ENCODE results near the gene KLHL29. TPM values are rescaled to one million over a fixed set of nuclear protein-coding genes. Genes with fewer than 3 reads are reported as not detected.

Gene KLHL29
- total RNA-seq, 1 experiment from 2014 or later: 1.9 TPM

DNA sequence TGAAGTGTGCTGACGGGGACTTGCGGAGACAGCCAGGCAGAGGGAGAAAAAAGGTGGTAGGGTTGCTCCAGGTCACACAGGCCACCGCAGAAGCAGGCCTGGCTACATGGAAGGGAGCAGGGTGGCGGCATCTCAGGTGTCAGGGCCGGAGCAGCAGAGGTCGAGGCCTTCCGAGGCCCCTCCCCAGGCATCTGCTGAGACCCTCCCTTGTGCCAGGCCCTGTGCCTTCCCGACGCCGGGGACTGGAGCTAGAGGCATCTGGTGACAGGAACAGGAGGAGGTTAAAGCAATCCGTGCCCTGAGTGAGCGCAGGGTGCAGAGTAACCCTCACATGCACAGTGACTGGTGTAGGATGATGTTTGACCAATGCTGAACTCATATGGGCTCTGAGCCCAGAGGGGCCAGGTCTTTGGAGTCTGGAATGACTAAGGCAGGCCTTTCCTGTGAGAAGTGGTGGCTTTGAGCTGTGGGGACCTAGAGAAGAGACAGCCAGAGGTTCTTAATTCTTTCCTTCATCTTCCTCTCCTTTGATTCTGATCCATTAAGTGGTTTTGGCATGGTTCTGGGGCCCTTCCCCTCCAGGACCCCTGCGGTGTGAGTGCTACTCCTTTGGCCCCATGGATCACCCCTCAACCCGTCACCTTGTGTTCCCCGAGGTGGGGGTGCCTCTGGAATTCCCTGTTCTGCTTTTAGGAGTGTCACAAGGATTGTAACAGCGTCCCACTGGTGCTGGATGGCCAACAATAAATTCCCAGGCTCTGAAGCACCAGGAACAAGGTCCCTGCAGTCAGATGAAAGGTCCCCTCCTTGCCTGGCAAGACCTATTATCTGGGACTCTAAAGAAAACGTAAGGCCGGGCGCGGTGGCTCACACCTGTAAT is 72.1 kb downstream of the KLHL29 start:
- Histone ChIP-seq H3K4me3 (no peak overlapping the region), H3K9me3 (replicated peaks) (no peaks in the 10 kb centered on the region), H3K27ac (no peak overlapping the region), H3K27me3 (replicated peaks) (no peaks in the 10 kb centered on the region), H3K4me1 (replicated peaks) (peaks cover 10% of the 10 kb centered on the region), H3K36me3 (no peaks in the 10 kb centered on the region)
- DNase-seq (ENCODE audit: low read depth in 1 of 2, low spot score in 2 of 2): peak in 1 of 2 experiments; percentile 31

- no peaks in the 10 kb centered on the region for H3K36me3 ChIP-seq
- H3K4me3 ChIP-seq: no peak overlapping the region
- H3K27me3 ChIP-seq (replicated peaks): no peaks in the 10 kb centered on the region
- no peak for DNase-seq (ENCODE audit: low read depth in 1 of 2, low spot score in 2 of 2)
- H3K27ac ChIP-seq: no peak overlapping the region
- H3K4me1 ChIP-seq (replicated peaks): peaks cover 4% of the 10 kb centered on the region
- no peaks in the 10 kb centered on the region for H3K9me3 ChIP-seq (replicated peaks)
These were observed 73.2 kb downstream of the KLHL29 start for GRCh38 chr2:23457990-23458682.

DNA sequence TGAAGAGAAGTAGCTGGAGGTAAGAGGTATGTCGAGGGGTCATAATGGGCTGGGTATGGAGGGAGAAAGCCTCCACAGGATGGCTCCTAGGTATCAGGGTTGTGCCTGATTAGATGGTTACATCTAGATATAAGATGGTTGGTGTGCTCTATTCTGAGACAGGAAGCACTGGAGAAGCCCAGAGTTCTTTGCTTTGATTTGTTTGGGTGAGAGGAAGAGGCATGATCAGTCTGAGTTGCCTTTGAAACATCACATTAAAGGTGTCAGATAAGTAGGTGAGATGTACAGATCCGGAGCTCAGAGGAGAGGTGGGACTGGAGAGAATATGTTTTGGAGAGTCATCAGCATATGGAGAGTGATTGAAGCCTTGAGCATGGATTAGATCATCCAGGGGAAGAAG is 74.1 kb downstream of the KLHL29 start:
- no peak overlapping the region for H3K27ac ChIP-seq

GRCh38 chr2:23460228-23460627 is 75.2 kb downstream of the KLHL29 start:
- Histone ChIP-seq H3K9me3 (replicated peaks) (no peaks in the 10 kb centered on the region), H3K36me3 (no peaks in the 10 kb centered on the region), H3K27me3 (replicated peaks) (no peaks in the 10 kb centered on the region), H3K27ac (no peak overlapping the region), H3K4me1 (replicated peaks) (no peaks in the 10 kb centered on the region), H3K4me3 (no peak overlapping the region)
- DNase-seq (ENCODE audit: low read depth in 1 of 2, low spot score in 2 of 2): peak in 1 of 2 experiments; percentile 23

More for the DNA sequence above, 74.1 kb downstream of the KLHL29 start:
- H3K9me3 ChIP-seq (replicated peaks): no peaks in the 10 kb centered on the region
- H3K27me3 ChIP-seq (replicated peaks): no peaks in the 10 kb centered on the region
- H3K36me3 ChIP-seq: no peaks in the 10 kb centered on the region
- no peaks in the 10 kb centered on the region for H3K4me1 ChIP-seq (replicated peaks)
- no peak overlapping the region for H3K4me3 ChIP-seq
- DNase-seq (ENCODE audit: low read depth in 1 of 2, low spot score in 2 of 2): no peak

- no peak overlapping the region for H3K27ac ChIP-seq
- no peaks in the 10 kb centered on the region for H3K4me1 ChIP-seq (replicated peaks)
- no peak for DNase-seq (ENCODE audit: low read depth in 1 of 2, low spot score in 2 of 2)
- H3K9me3 ChIP-seq (replicated peaks): no peaks in the 10 kb centered on the region
- no peak overlapping the region for H3K4me3 ChIP-seq
- no peaks in the 10 kb centered on the region for H3K27me3 ChIP-seq (replicated peaks)
- no peaks in the 10 kb centered on the region for H3K36me3 ChIP-seq
These were observed 76.0 kb downstream of the KLHL29 start for GRCh38 chr2:23460993-23461392.

DNA sequence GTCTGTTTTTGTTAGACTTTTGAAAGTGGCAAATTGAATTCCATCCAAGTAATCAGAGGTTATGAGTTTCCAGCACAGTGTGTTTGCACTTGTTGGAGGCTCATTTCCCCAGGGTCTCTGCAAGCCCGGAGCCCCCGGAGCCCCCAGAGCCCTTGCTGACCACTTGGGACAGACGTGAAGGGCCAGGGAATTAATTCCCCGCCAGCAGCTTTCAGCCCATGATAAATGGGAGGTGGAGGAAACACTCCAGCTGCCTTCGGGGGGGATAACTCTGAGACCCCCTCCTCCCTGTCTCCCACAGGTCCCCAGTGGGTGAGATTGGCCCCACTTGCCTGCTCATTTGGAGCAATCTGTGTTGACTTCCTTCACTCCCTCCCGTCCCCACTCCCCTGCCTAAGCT is 79.2 kb downstream of the KLHL29 start:
- no peak overlapping the region for H3K27ac ChIP-seq
- no peaks in the 10 kb centered on the region for H3K9me3 ChIP-seq (replicated peaks)
- H3K36me3 ChIP-seq: no peaks in the 10 kb centered on the region

DNA sequence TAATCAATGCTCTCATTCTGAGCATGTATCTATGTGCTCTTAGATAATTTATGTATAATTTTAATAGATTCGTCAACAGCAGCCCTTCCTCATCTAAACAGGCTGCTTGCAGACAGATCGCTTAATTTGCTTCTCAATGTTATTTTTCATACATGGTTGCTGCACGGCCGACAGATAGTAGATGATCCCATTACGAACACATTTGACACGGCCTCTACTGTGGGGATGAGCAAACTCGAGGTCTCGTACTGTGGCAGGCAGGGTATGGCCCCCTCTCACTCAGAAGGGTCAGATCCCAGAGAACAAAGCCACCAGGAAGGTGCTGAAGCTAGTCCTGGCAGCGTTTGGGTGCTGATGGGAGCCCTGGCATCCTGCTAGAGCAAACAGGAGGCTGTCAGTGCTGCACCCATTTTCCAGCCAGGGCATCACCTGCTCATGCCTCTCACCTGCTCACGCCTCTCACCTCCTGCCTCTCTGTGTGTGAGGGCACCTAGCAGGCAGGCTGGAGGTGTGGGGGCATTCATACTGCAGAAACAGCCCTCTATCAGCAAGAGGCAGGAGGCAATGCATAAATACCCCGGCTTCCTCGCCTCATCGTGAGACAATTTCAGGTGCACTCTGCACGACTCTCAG is 80.0 kb downstream of the KLHL29 start:
- no peaks in the 10 kb centered on the region for H3K27me3 ChIP-seq (replicated peaks)
- DNase-seq (ENCODE audit: low read depth in 1 of 2, low spot score in 2 of 2): no peak
- no peak overlapping the region for H3K4me3 ChIP-seq
- H3K27ac ChIP-seq: no peak overlapping the region
- no peaks in the 10 kb centered on the region for H3K9me3 ChIP-seq (replicated peaks)
- H3K4me1 ChIP-seq (replicated peaks): no peaks in the 10 kb centered on the region
- H3K36me3 ChIP-seq: no peaks in the 10 kb centered on the region

More for the DNA sequence above, 79.2 kb downstream of the KLHL29 start:
- DNase-seq (ENCODE audit: low read depth in 1 of 2, low spot score in 2 of 2): no peak
- no peaks in the 10 kb centered on the region for H3K27me3 ChIP-seq (replicated peaks)
- no peaks in the 10 kb centered on the region for H3K4me1 ChIP-seq (replicated peaks)
- H3K4me3 ChIP-seq: no peak overlapping the region

- DNase-seq (ENCODE audit: low read depth in 1 of 2, low spot score in 2 of 2): no peak
- no peaks in the 10 kb centered on the region for H3K9me3 ChIP-seq (replicated peaks)
- H3K4me1 ChIP-seq (replicated peaks): no peaks in the 10 kb centered on the region
- no peaks in the 10 kb centered on the region for H3K27me3 ChIP-seq (replicated peaks)
- no peak overlapping the region for H3K4me3 ChIP-seq
- no peak overlapping the region for H3K27ac ChIP-seq
- H3K36me3 ChIP-seq: no peaks in the 10 kb centered on the region
These were observed 81.0 kb downstream of the KLHL29 start for GRCh38 chr2:23465936-23466335.

DNA sequence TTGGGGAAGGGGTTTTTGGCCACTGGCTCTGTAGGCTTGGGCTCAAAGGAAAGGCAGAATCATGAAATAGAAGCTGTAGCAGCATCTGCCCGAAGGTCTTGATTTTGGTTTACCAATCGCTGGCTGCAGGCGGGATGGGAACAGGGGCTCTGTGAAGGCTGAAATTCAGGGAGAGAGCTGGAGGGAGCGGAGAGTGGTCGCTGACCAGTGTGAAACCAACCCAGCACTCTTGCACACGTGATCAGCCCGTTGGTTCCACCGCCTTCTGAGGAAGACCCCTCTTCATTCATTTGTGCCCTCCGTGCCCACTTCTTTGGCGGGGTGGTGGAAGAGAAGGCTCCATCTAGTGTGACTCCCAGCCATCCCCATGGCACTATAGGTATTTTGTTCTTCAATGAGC is 82.6 kb downstream of the KLHL29 start:
- no peak overlapping the region for H3K4me3 ChIP-seq
- H3K27ac ChIP-seq: no peak overlapping the region
- no peaks in the 10 kb centered on the region for H3K36me3 ChIP-seq
- H3K9me3 ChIP-seq (replicated peaks): no peaks in the 10 kb centered on the region
- DNase-seq (ENCODE audit: low read depth in 1 of 2, low spot score in 2 of 2): no peak
- no peaks in the 10 kb centered on the region for H3K27me3 ChIP-seq (replicated peaks)
- no peaks in the 10 kb centered on the region for H3K4me1 ChIP-seq (replicated peaks)

DNA sequence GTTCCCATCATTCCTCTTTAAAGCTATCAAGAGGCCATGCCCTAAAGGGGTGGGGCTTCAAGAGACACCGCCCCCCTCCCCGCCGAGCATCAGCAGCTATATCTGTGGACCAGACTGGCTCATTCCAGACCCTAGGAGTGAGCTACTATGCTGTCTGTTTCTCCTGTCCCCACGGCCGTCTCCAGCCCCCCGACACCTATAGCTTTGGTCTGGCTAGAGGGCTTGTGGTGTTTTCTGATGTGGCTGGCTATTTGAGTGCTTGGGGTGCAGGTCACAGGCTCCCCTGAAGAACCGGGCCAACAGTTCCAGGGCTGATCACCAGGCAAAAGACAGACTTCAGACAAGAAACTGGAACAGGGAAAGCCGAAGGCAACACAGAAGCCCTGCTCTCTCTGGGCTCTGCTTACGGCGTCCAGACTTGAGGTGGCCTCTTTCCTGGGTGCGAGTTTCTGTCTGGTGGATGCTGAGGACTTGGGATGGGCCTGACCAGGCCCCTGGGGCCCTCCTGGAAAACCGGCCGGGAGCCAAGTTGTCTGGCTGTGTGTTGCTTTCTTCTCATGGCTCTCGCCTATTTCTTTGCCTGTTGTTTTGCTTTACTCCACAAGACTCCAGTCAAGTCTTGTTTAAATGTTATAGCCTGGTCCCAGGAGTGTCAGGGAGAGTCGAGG is 83.6 kb downstream of the KLHL29 start:
- no peak for DNase-seq (ENCODE audit: low read depth in 1 of 2, low spot score in 2 of 2)
- no peaks in the 10 kb centered on the region for H3K36me3 ChIP-seq
- no peaks in the 10 kb centered on the region for H3K9me3 ChIP-seq (replicated peaks)
- no peaks in the 10 kb centered on the region for H3K27me3 ChIP-seq (replicated peaks)
- H3K4me1 ChIP-seq (replicated peaks): no peaks in the 10 kb centered on the region
- H3K27ac ChIP-seq: no peak overlapping the region
- H3K4me3 ChIP-seq: no peak overlapping the region

DNA sequence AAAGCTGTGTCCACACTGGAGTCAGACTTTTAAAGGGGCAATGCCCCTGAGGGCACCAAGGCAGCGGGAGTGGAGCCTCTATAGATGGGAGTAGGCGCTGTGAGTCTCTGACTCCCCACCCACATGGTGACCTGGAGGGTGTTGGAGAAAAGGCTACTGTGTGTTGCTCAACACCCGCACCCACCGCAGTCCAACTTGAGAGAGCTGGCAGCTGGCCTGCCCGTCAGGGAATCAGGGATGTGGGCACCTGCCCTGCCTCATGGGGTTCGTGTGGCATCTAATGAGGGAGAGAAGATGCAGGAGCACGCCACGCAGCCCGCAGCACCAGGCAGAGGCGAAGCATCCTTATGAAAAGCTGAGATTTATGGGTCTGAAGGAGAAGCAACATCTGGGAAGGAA is 84.2 kb downstream of the KLHL29 start:
- no peaks in the 10 kb centered on the region for H3K4me1 ChIP-seq (replicated peaks)
- no peaks in the 10 kb centered on the region for H3K36me3 ChIP-seq
- H3K4me3 ChIP-seq: no peak overlapping the region
- no peak for DNase-seq (ENCODE audit: low read depth in 1 of 2, low spot score in 2 of 2)
- no peaks in the 10 kb centered on the region for H3K27me3 ChIP-seq (replicated peaks)
- no peaks in the 10 kb centered on the region for H3K9me3 ChIP-seq (replicated peaks)
- H3K27ac ChIP-seq: no peak overlapping the region

- Histone ChIP-seq H3K4me1 (replicated peaks) (0 out of 2 replicates have a peak, but pooled peaks cover 5% of the 10 kb centered on the region), H3K9me3 (replicated peaks) (no peaks in the 10 kb centered on the region), H3K36me3 (no peaks in the 10 kb centered on the region), H3K27me3 (replicated peaks) (no peaks in the 10 kb centered on the region), H3K27ac (no peak overlapping the region), H3K4me3 (no peak overlapping the region)
- no peak for DNase-seq (ENCODE audit: low read depth in 1 of 2, low spot score in 2 of 2)
These were observed 90.1 kb downstream of the KLHL29 start for GRCh38 chr2:23475036-23475435.

- Histone ChIP-seq H3K9me3 (replicated peaks) (no peaks in the 10 kb centered on the region), H3K27ac (no peak overlapping the region), H3K4me1 (replicated peaks) (peaks cover 7% of the 10 kb centered on the region), H3K4me3 (no peak overlapping the region), H3K36me3 (no peaks in the 10 kb centered on the region), H3K27me3 (replicated peaks) (no peaks in the 10 kb centered on the region)
- peak in 1 of 2 experiments; percentile 16 for DNase-seq (ENCODE audit: low read depth in 1 of 2, low spot score in 2 of 2)
These were observed 90.5 kb downstream of the KLHL29 start for GRCh38 chr2:23475473-23475872.

All from SJSA1 (cell line).